MM.1S (cell line): ENCODE results near the gene GSG1L.

Experiments used
- DNase-seq: peaks from one replicate; pipeline ENCODE4 v3.0.0-alpha.2; 2015
- H2AFZ ChIP-seq: fragments of 300-600 bp; sonication (generic); 2 replicates; pipeline ENCODE4 v1.6.0; 2016; ENCODE audit warnings: antibody characterized with exemption, low read length
- H3F3A ChIP-seq: fragments of 300-600 bp; sonication (generic); 2 replicates; pipeline ENCODE4 v1.6.1; 2016; ENCODE audit warnings: mild to moderate bottlenecking, antibody characterized with exemption, low read length, moderate library complexity, mixed read lengths; ENCODE audit not compliant: insufficient read depth
- H3K27ac ChIP-seq: fragments of 300-600 bp; sonication (generic); 2 replicates; pipeline ENCODE4 v1.5.1; 2016; ENCODE audit warnings: mild to moderate bottlenecking, low read length
- H3K27me3 ChIP-seq: fragments of 300-600 bp; sonication (generic); replicated peaks from 2 replicates; pipeline ENCODE4 v1.6.0; 2016; ENCODE audit warnings: low read length; ENCODE audit not compliant: insufficient read depth
- H3K36me3 ChIP-seq: fragments of 300-600 bp; sonication (generic); replicated peaks from 2 replicates; pipeline ENCODE4 v1.6.1; 2016; ENCODE audit warnings: mild to moderate bottlenecking, low read length, mixed read lengths; ENCODE audit not compliant: insufficient read depth
- H3K4me1 ChIP-seq: fragments of 300-600 bp; sonication (generic); 2 replicates; pipeline ENCODE4 v1.6.1; 2016; ENCODE audit warnings: low read length, mixed read lengths
- H3K4me2 ChIP-seq: fragments of 300-600 bp; sonication (generic); 2 replicates; pipeline ENCODE4 v1.6.0; 2016; ENCODE audit warnings: low read depth, low read length
- H3K4me3 ChIP-seq: fragments of 300-600 bp; sonication (generic); 2 replicates; pipeline ENCODE4 v1.5.1; 2016; ENCODE audit warnings: low read length, mixed read lengths
- H3K79me2 ChIP-seq: fragments of 300-600 bp; sonication (generic); 2 replicates; pipeline ENCODE4 v1.6.1; 2016; ENCODE audit warnings: mixed run types, low read length, mixed read lengths
- H3K9ac ChIP-seq: fragments of 300-600 bp; sonication (generic); 2 replicates; pipeline ENCODE4 v1.6.1; 2016; ENCODE audit warnings: low read length, mixed read lengths
- H3K9me2 ChIP-seq: fragments of 300-600 bp; sonication (generic); replicated peaks from 2 replicates; pipeline ENCODE4 v1.6.1; 2016; ENCODE audit warnings: mild to moderate bottlenecking, low read length, mixed read lengths; ENCODE audit not compliant: insufficient read depth
- H3K9me3 ChIP-seq: fragments of 300-600 bp; sonication (generic); replicated peaks from 2 replicates; pipeline ENCODE4 v1.6.1; 2016; ENCODE audit warnings: mild to moderate bottlenecking, low read length, mixed read lengths; ENCODE audit not compliant: insufficient read depth
- H4K20me1 ChIP-seq: fragments of 300-600 bp; sonication (generic); 2 replicates; pipeline ENCODE4 v1.6.1; 2016; ENCODE audit warnings: mild to moderate bottlenecking, low read length, moderate library complexity, mixed read lengths; ENCODE audit not compliant: insufficient read depth
- CTCF ChIP-seq: fragments of 300-600 bp; sonication (generic); IDR thresholded peaks from 2 replicates; pipeline ENCODE4 v1.5.1; 2016; ENCODE audit warnings: antibody characterized with exemption, low read length, mixed read lengths
- EZH2 ChIP-seq: fragments of 300-600 bp; sonication (generic); optimal IDR thresholded peaks from 2 replicates; pipeline ENCODE3; 2017; ENCODE audit warnings: low read depth, mild to moderate bottlenecking, antibody characterized with exemption, low read length, mixed read lengths
- EZH2phosphoT487 ChIP-seq: fragments of 300-600 bp; sonication (generic); IDR thresholded peaks from 2 replicates; pipeline ENCODE4 v1.6.1; 2018; ENCODE audit warnings: antibody characterized with exemption, low read length

The GSG1L gene

GRCh38 chr16:28100810-28101532 lies 37.5 kb upstream of the GSG1L start:
- no peak overlapping the region for H3K9ac ChIP-seq
- H3K27ac ChIP-seq, result no peak overlapping the region
- H4K20me1 ChIP-seq, result no peaks in the 10 kb centered on the region
- no peak for TF ChIP-seq EZH2phosphoT487
- TF ChIP-seq EZH2, result no peak
- TF ChIP-seq CTCF, result no peak
- no peak overlapping the region for H3K4me2 ChIP-seq
- no peaks in the 10 kb centered on the region for H3K79me2 ChIP-seq
- no peaks in the 10 kb centered on the region for H3F3A ChIP-seq
- H3K9me2 ChIP-seq, result no peaks in the 10 kb centered on the region
- no peaks in the 10 kb centered on the region for H3K9me3 ChIP-seq
- no peak overlapping the region for H3K4me3 ChIP-seq
- DNase-seq, result no peak
- no peaks in the 10 kb centered on the region for H3K27me3 ChIP-seq
- peaks cover 11% of the 10 kb centered on the region for H3K36me3 ChIP-seq
- H3K4me1 ChIP-seq, result no peaks in the 10 kb centered on the region
- H2AFZ ChIP-seq, result no peak overlapping the region

GRCh38 chr16:28098959-28099945 lies 35.7 kb upstream of the GSG1L start:
- Histone ChIP-seq H3K4me1 (no peaks in the 10 kb centered on the region), H3K9me2 (no peaks in the 10 kb centered on the region), H2AFZ (no peak overlapping the region), H3K27ac (no peak overlapping the region), H3K9me3 (no peaks in the 10 kb centered on the region), H3K4me2 (no peak overlapping the region), H3K36me3 (peaks cover 5% of the 10 kb centered on the region), H4K20me1 (no peaks in the 10 kb centered on the region), H3K27me3 (no peaks in the 10 kb centered on the region), H3F3A (no peaks in the 10 kb centered on the region), H3K4me3 (no peak overlapping the region), H3K79me2 (no peaks in the 10 kb centered on the region), H3K9ac (no peak overlapping the region)
- TF ChIP-seq EZH2 (no peak), CTCF (no peak), EZH2phosphoT487 (no peak)
- no peak for DNase-seq

GRCh38 chr16:28098171-28098958 lies 34.9 kb upstream of the GSG1L start:
- H3K9ac ChIP-seq, result no peak overlapping the region
- H3K27ac ChIP-seq, result no peak overlapping the region
- H3K4me3 ChIP-seq, result no peak overlapping the region
- no peaks in the 10 kb centered on the region for H3K4me1 ChIP-seq
- no peak overlapping the region for H2AFZ ChIP-seq
- no peaks in the 10 kb centered on the region for H3K9me2 ChIP-seq
- H3K36me3 ChIP-seq, result peaks cover 4% of the 10 kb centered on the region
- H3K4me2 ChIP-seq, result no peak overlapping the region
- TF ChIP-seq CTCF, result no peak
- no peak for TF ChIP-seq EZH2
- no peak for TF ChIP-seq EZH2phosphoT487
- DNase-seq, result no peak
- no peaks in the 10 kb centered on the region for H3K9me3 ChIP-seq
- H3K79me2 ChIP-seq, result no peaks in the 10 kb centered on the region
- H3K27me3 ChIP-seq, result no peaks in the 10 kb centered on the region
- H4K20me1 ChIP-seq, result no peaks in the 10 kb centered on the region
- no peaks in the 10 kb centered on the region for H3F3A ChIP-seq
